HG03108 (cell line): Measurements from ENCODE around the gene URB1.
"Not testable (repeated sequence)": the region's sequence is repeated elsewhere in the genome, so short reads cannot be mapped to it uniquely, and the experiment has no call there.

Experiments
- ATAC-seq: cut with Tn5 transposase; IDR thresholded peaks from one replicate; pipeline ENCODE4 v1.9.1; 2021; ENCODE audit warnings: moderate library complexity; ENCODE audit not compliant: unreplicated experiment

Gene URB1

DNA sequence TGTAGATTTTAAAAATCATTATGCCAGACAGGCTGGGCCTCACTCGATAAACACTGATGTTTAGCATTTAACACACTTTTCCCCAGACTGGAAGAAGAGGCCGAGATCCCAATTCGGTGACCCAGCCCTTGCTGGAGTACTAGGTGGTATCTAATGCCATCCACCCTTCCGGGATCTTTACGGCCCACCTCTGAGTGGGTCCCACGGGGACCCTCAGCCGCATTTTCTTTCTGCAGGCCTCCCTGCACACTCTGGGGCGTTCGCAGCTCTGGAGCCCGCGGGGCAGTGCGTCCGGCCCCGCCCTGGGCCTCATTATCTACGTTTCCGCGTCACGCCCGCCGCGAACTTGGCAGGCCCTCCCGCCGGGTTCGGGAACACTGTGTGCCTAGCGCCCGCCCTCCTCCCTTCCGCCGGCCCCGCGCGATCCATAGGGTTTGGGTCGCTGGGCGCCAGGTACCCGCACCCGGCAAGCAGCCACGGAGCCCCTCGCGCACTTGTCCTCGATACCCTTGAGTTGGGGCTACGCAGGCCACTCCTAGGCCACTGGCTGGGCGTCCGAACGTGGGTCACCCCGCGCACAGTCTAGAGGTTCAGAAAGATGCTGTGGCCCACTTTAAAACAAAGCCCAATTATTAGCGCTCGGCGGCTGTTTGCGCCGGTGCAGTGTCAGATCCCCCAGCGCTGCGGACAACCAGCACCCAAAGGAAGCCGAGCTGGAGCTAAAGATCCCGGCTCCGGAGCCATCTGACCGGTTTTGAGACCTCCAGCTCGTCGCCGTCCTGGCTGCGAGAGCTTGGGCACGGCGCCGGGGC is 18.7 kb upstream of the URB1 start:
- no peak for ATAC-seq

GRCh38 chr21:32410916-32411315 is 18.1 kb upstream of the URB1 start:
- no peak for ATAC-seq

DNA sequence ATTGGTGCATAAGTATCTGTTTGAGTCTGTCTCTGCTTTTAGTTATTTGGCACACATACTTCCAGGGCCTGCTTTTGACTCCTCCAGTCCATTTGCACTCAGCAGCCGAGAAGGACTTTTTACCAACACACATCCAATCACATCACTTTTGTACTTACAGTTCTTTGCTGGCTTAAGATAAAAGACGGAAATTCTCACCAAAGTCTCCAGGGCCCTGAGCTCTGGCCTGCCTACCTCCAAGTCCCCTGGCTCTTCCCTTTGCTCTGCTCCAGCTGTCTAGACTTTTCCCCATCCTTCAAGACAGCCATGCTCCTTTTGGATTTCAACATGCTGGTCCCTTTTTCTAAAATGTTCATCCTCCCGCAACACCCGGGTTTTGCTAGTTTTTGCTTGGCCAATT is 17.5 kb upstream of the URB1 start:
- ATAC-seq, result no peak

- ATAC-seq, result no peak
Measured at GRCh38 chr21:32406405-32406804, 13.6 kb upstream of the URB1 start.

- no peak for ATAC-seq
Measured at GRCh38 chr21:32403201-32403777, 10.5 kb upstream of the URB1 start.

GRCh38 chr21:32393677-32394001 is 827 bp upstream of the URB1 start:
- ATAC-seq, result no peak

DNA sequence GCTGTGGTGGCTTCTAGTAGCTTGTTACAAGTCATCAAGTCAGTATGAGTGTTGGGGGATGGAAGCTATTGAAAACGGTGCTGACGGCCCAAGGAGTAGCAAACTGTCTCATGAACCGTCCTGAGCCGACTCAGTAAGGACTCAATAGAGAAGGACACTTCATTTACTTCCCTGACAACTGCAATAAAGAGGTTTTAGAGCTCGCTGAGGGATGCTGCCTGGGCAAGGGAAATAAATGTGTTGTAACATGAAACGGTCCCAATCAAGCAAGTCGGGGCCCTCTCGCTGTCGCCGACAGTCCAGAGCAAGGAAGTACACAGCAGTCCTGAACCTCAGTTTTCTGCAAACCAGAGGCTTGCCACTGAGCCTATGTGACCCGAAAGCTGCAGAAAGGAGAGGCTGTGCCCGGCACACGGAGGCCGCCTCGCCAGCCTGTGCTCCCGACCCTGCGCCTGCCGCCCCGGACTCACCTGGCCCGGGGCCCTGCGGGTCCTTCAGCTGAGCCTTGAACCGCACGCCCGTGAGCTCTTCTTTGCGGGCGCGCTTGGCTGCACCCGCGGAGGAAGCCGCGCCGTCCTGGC is 423 bp downstream of the URB1 start:
- ATAC-seq, result no peak

- no peak for ATAC-seq
Measured at GRCh38 chr21:32391755-32392154, 1.1 kb downstream of the URB1 start.

GRCh38 chr21:32390537-32391224 is 2.1 kb downstream of the URB1 start:
- not testable (repeated sequence) for ATAC-seq

GRCh38 chr21:32389337-32390015 is 3.3 kb downstream of the URB1 start:
- no peak for ATAC-seq

GRCh38 chr21:32388306-32388705 is 4.5 kb downstream of the URB1 start:
- ATAC-seq, result no peak

DNA sequence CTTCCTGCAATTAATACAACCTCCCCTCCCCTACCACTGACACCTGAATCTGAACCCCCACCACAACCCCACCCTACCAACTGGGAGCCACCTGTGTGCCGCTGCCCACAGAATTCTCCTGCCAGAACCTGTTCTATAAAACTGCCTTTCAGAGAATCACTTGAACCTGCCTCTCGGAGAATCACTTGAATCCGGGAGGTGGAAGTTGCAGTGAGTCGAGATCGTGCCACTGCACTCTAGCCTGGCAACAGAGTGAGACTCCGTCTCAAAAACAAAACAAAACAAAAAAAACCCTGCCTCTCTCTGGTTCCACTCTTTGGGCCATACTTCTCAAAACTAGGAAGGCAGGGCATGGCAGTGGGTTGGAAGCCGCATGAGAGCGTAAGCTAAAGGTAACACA is 5.7 kb downstream of the URB1 start:
- no peak for ATAC-seq

DNA sequence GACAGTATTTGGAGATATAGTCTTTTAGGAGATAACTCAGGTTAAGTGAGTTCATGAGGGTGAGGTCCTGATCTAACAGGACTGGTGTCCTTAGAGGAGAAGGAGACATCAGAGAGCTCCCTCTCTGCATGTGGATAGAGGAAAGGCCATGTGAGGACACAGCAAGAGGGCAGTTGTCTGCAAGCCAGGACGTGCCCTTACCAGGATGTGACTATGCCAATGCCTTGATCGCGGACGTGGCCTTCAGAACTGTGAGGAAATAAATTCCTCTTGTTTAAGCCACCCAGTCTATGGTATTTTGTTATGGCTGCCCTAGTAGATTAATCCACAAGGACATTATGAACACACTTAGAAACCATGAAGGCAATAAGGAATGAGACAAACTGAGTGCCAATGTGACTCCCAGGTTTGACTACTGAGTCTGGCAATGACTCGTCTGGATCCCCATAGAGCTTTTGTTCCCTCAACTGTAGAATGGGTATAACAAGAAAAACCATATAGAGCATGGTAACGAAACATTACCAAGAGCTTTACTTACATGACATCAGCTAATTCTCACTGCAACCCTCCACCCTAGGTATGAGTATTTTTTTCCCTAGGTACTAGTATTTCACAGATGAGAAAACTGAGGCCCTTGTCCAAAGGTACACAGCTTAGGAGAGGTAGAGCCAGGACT is 6.5 kb downstream of the URB1 start:
- ATAC-seq, result no peak

GRCh38 chr21:32383812-32384211 is 9.0 kb downstream of the URB1 start:
- ATAC-seq, result no peak

GRCh38 chr21:32382108-32382644 is 10.6 kb downstream of the URB1 start:
- ATAC-seq, result no peak

- ATAC-seq, result no peak
Measured at GRCh38 chr21:32381571-32381970, 11.2 kb downstream of the URB1 start.

DNA sequence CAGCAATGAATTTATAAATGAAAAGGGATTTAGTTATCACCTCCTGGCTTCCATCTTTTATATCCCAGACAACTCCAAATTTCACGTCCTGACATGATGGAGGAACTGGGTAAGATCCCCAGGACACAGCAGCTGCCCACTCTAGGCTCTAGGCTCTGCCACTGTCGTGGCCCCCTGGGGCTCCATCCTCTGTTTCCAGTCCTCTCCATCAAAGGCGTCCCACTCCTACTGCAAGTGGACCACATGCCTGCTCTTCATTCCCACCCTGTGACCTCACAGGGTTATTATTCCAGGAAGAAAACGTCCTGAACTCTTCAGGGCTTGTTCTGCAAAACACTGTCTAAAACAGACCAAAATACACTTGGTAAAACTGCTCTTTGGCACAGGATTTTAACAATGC is 11.9 kb downstream of the URB1 start:
- no peak for ATAC-seq

- ATAC-seq, result no peak
Measured at GRCh38 chr21:32378956-32379355, 13.9 kb downstream of the URB1 start.

DNA sequence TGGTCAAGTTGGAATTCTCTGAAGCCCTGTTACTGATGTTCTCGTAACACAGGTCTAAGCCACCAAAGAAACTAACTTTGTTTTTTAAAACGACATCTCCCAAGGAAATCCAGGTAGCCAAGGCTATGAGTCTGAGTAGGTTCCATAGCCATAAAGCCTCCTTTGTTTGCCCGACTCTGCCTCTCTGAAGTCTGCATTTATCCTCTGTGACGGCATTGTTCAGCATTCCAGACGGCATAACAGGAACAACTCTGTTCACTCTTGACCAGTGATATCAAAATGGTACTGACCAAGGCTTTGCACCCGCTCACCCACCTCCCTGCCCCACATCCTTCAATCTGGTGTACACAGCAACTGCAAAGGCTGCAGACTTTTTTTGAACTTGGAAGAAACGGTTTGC is 14.8 kb downstream of the URB1 start:
- no peak for ATAC-seq

DNA sequence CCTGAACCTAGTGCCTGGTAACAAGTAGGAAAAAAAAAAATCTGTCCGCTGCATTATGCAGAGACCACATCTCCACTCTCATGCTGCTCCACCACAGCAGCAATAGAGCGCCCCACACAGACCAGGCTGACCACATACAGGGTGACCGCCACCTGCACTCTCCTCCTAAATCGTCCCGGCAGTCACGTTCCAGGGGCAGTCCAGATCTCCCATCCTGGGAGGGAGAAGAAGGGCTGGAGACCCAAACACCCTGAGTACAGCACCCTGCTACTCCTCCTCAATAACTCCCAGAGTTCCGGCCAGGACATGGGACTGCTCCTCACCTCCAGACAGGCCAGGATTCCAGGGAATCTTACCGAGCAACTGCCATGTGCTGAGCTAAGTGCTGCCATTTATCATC is 15.3 kb downstream of the URB1 start:
- ATAC-seq, result no peak

GRCh38 chr21:32372755-32373154 is 20.1 kb downstream of the URB1 start:
- ATAC-seq, result no peak
